Measurements from ENCODE around the gene DIO1.

Gene DIO1

GRCh38 chr1:53947172-53947907 is 53.4 kb downstream of the DIO1 start:
- WGBS, 2 experiments, result 42 to 52% methylated on average over 5 to 6 of the region's 6 CpGs
- H3K36me3 ChIP-seq (ENCODE audit: control insufficient read depth, insufficient read depth, low read length), result peaks cover 8% of the 10 kb centered on the region

GRCh38 chr1:53948291-53948690 is 54.3 kb downstream of the DIO1 start:
- Histone ChIP-seq H3K36me3 (ENCODE audit: control insufficient read depth, insufficient read depth, low read length) (peaks cover 14% of the 10 kb centered on the region), H3K4me1 (ENCODE audit: control insufficient read depth, insufficient read depth, low read length) (peaks cover 10% of the 10 kb centered on the region), H3K4me3 (ENCODE audit: insufficient read depth, low read depth, low read length) (no peak overlapping the region), H3K9me3 (ENCODE audit: control insufficient read depth, low read length) (no peaks in the 10 kb centered on the region), H3K27ac (ENCODE audit: insufficient read depth, low read depth, low read length, poor library complexity, severe bottlenecking) (no peak overlapping the region), H3K27me3 (ENCODE audit: control insufficient read depth, insufficient read depth, low read length, poor library complexity, severe bottlenecking) (no peaks in the 10 kb centered on the region)
- 88 to 98% methylated on average over 3 to 5 of the region's 5 CpGs for WGBS, 2 experiments

More at GRCh38 chr1:53947172-53947907, 53.4 kb downstream of the DIO1 start:
- Histone ChIP-seq H3K27ac (ENCODE audit: insufficient read depth, low read depth, low read length, poor library complexity, severe bottlenecking) (no peak overlapping the region), H3K4me1 (ENCODE audit: control insufficient read depth, insufficient read depth, low read length) (peaks cover 14% of the 10 kb centered on the region), H3K9me3 (ENCODE audit: control insufficient read depth, low read length) (no peaks in the 10 kb centered on the region), H3K27me3 (ENCODE audit: control insufficient read depth, insufficient read depth, low read length, poor library complexity, severe bottlenecking) (no peaks in the 10 kb centered on the region), H3K4me3 (ENCODE audit: insufficient read depth, low read depth, low read length) (peak overlapping the region; percentile 80)

GRCh38 chr1:53949023-53949990 is 55.3 kb downstream of the DIO1 start:
- Histone ChIP-seq H3K27ac (ENCODE audit: insufficient read depth, low read depth, low read length, poor library complexity, severe bottlenecking) (no peak overlapping the region), H3K9me3 (ENCODE audit: control insufficient read depth, low read length) (no peaks in the 10 kb centered on the region), H3K27me3 (ENCODE audit: control insufficient read depth, insufficient read depth, low read length, poor library complexity, severe bottlenecking) (no peaks in the 10 kb centered on the region), H3K4me3 (ENCODE audit: insufficient read depth, low read depth, low read length) (no peak overlapping the region), H3K4me1 (ENCODE audit: control insufficient read depth, insufficient read depth, low read length) (peaks cover 10% of the 10 kb centered on the region), H3K36me3 (ENCODE audit: control insufficient read depth, insufficient read depth, low read length) (peaks cover 18% of the 10 kb centered on the region)
- 89 to 90% methylated on average over 4 of the region's 4 CpGs for WGBS, 2 experiments

- Histone ChIP-seq H3K9me3 (ENCODE audit: control insufficient read depth, low read length) (no peaks in the 10 kb centered on the region), H3K27me3 (ENCODE audit: control insufficient read depth, insufficient read depth, low read length, poor library complexity, severe bottlenecking) (no peaks in the 10 kb centered on the region), H3K36me3 (ENCODE audit: control insufficient read depth, insufficient read depth, low read length) (peaks cover 26% of the 10 kb centered on the region), H3K27ac (ENCODE audit: insufficient read depth, low read depth, low read length, poor library complexity, severe bottlenecking) (no peak overlapping the region), H3K4me3 (ENCODE audit: insufficient read depth, low read depth, low read length) (no peak overlapping the region), H3K4me1 (ENCODE audit: control insufficient read depth, insufficient read depth, low read length) (peaks cover 6% of the 10 kb centered on the region)
- WGBS, 2 experiments, result 92 to 96% methylated on average over 5 of the region's 5 CpGs
Observed at GRCh38 chr1:53951697-53952096, 57.7 kb downstream of the DIO1 start.

GRCh38 chr1:53954128-53954527 is 60.1 kb downstream of the DIO1 start:
- no peaks in the 10 kb centered on the region for H3K27me3 ChIP-seq (ENCODE audit: control insufficient read depth, insufficient read depth, low read length, poor library complexity, severe bottlenecking)
- H3K4me1 ChIP-seq (ENCODE audit: control insufficient read depth, insufficient read depth, low read length), result no peaks in the 10 kb centered on the region
- no peak overlapping the region for H3K4me3 ChIP-seq (ENCODE audit: insufficient read depth, low read depth, low read length)
- peaks cover 27% of the 10 kb centered on the region for H3K36me3 ChIP-seq (ENCODE audit: control insufficient read depth, insufficient read depth, low read length)
- WGBS, 2 experiments, result 100% methylated on average over 2 of the region's 2 CpGs; no CpG with 5 or more reads in 1 of the 2 experiments
- H3K27ac ChIP-seq (ENCODE audit: insufficient read depth, low read depth, low read length, poor library complexity, severe bottlenecking), result no peak overlapping the region
- no peaks in the 10 kb centered on the region for H3K9me3 ChIP-seq (ENCODE audit: control insufficient read depth, low read length)

GRCh38 chr1:53956308-53957168 is 62.6 kb downstream of the DIO1 start:
- WGBS, 2 experiments, result 71 to 83% methylated on average over 2 to 3 of the region's 3 CpGs
- H3K36me3 ChIP-seq (ENCODE audit: control insufficient read depth, insufficient read depth, low read length), result peaks cover 44% of the 10 kb centered on the region
- H3K9me3 ChIP-seq (ENCODE audit: control insufficient read depth, low read length), result no peaks in the 10 kb centered on the region
- no peak overlapping the region for H3K4me3 ChIP-seq (ENCODE audit: insufficient read depth, low read depth, low read length)
- H3K4me1 ChIP-seq (ENCODE audit: control insufficient read depth, insufficient read depth, low read length), result no peaks in the 10 kb centered on the region
- H3K27ac ChIP-seq (ENCODE audit: insufficient read depth, low read depth, low read length, poor library complexity, severe bottlenecking), result no peak overlapping the region
- no peaks in the 10 kb centered on the region for H3K27me3 ChIP-seq (ENCODE audit: control insufficient read depth, insufficient read depth, low read length, poor library complexity, severe bottlenecking)

GRCh38 chr1:53957194-53957818 is 63.3 kb downstream of the DIO1 start:
- no peak overlapping the region for H3K4me3 ChIP-seq (ENCODE audit: insufficient read depth, low read depth, low read length)
- H3K27me3 ChIP-seq (ENCODE audit: control insufficient read depth, insufficient read depth, low read length, poor library complexity, severe bottlenecking), result no peaks in the 10 kb centered on the region
- no peak overlapping the region for H3K27ac ChIP-seq (ENCODE audit: insufficient read depth, low read depth, low read length, poor library complexity, severe bottlenecking)
- peaks cover 37% of the 10 kb centered on the region for H3K36me3 ChIP-seq (ENCODE audit: control insufficient read depth, insufficient read depth, low read length)
- H3K4me1 ChIP-seq (ENCODE audit: control insufficient read depth, insufficient read depth, low read length), result no peaks in the 10 kb centered on the region
- WGBS, 2 experiments, result 89 to 92% methylated on average over 3 of the region's 3 CpGs
- H3K9me3 ChIP-seq (ENCODE audit: control insufficient read depth, low read length), result no peaks in the 10 kb centered on the region

GRCh38 chr1:53959664-53960250 is 65.8 kb downstream of the DIO1 start:
- no peak overlapping the region for H3K4me3 ChIP-seq (ENCODE audit: insufficient read depth, low read depth, low read length)
- peaks cover 28% of the 10 kb centered on the region for H3K36me3 ChIP-seq (ENCODE audit: control insufficient read depth, insufficient read depth, low read length)
- H3K27ac ChIP-seq (ENCODE audit: insufficient read depth, low read depth, low read length, poor library complexity, severe bottlenecking), result no peak overlapping the region

More at GRCh38 chr1:53959664-53960250, 65.8 kb downstream of the DIO1 start:
- no peaks in the 10 kb centered on the region for H3K9me3 ChIP-seq (ENCODE audit: control insufficient read depth, low read length)
- no peaks in the 10 kb centered on the region for H3K27me3 ChIP-seq (ENCODE audit: control insufficient read depth, insufficient read depth, low read length, poor library complexity, severe bottlenecking)
- no peaks in the 10 kb centered on the region for H3K4me1 ChIP-seq (ENCODE audit: control insufficient read depth, insufficient read depth, low read length)

All from ectodermal cell (in vitro differentiated cells).